Measurements from ENCODE around the gene DNAJC18.
"Not testable (repeated sequence)": the region's sequence is repeated elsewhere in the genome, so short reads cannot be mapped to it uniquely, and the experiment has no call there.

DNAJC18 gene

DNA sequence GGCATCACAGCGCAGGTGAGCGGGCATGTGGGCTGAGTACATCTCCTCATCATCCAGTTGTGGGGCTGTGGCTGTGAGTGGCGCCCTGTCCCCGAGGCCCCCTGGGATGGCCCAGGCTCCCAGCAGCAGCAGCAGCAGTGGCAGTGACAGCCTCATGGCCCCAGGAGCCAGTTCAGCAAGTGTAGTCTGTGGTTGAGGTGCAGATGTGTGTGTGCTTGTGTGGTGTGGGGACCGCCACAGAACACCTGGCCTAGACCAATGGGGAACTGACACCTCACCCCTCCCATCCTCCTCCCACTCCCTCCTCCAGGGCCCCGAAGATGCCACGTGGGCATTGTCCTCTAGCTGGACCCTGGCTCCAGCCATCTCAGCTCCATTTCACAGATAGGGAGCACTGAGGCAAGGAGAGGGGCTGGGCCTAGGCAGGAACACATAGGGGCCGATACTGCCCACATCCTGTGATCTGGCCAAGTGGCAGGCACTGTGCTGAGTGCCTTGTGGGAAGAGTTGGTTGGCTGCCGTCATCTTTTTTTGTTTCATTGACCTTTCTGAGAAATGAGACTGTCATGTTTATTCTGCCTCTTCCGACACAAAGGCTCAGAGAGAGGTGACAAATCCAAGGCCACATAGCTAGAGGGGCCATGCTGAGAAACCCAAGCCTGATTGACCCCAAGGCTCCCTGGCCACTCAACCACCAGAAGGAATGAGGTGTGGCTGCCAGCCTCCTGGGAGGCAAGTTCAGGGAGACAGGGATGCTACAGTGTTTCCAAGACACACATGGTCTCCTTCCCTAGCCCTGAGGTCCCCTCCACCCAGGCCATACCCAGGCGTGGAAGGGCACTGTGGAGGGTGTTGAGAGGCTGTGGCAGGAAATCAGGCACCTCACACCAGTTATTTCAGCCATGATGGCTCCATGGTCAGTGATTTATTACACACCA lies 49.4 kb downstream of the DNAJC18 start, which contains the start of gene MZB1:
Gene MZB1 (minus strand): TSS at position 213 of the 938 bp plus-strand sequence. CDS start 57 bp downstream, at position 156.
- no peak within 1 kb of the TSS for H3K4me3 ChIP-seq (ENCODE audit: low read length)
- DNase-seq (ENCODE audit: low read depth) = no peak
- TF ChIP-seq CTCF (conservative IDR thresholded peaks at IDR 0.05; ENCODE audit: low read length) = no peak

GRCh38 chr5:139388198-139388821 lies 51.0 kb downstream of the DNAJC18 start:
- peak overlapping the region; percentile 13; the same call in 1 of the 2 replicates for H3K4me3 ChIP-seq (ENCODE audit: low read length)
- TF ChIP-seq CTCF (conservative IDR thresholded peaks at IDR 0.05; ENCODE audit: low read length) = no peak
- peak; percentile 50 for DNase-seq (ENCODE audit: low read depth)

DNA sequence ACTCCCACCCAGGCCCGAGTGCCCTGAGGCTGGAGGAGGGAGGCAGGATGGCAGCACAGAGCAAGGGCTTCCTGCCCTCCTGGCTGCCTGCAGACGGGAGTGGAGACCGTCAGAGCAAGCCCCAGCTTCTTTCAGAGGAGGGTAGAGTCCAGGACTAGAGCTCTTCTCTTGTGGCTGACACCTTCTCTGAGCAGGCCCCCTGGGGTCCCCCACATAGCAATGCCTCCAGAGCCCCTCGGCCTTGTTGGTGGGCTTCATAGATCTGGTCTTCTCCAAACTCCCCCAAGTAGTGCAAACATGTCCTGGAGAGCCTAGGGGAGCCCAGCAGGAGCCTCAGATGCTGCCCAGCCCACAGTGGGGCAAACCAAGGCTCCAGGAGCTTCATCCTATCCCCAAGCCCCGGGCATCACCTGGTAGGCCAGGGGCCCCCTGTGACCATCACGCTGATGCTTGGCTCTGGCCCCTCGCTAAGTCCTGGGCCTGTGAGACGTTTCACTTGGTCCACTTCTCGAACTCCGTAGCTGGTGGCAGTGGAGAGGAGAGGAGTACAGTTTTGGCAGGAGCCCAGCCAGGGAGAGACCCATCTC lies 51.6 kb downstream of the DNAJC18 start:
- no peak overlapping the region for H3K4me3 ChIP-seq (ENCODE audit: low read length)
- no peak for DNase-seq (ENCODE audit: low read depth)
- TF ChIP-seq CTCF (conservative IDR thresholded peaks at IDR 0.05; ENCODE audit: low read length) = no peak

- not testable (repeated sequence) for DNase-seq (ENCODE audit: low read depth)
Observed at GRCh38 chr5:139386956-139387355, 52.4 kb downstream of the DNAJC18 start.

GRCh38 chr5:139386050-139386438 lies 53.3 kb downstream of the DNAJC18 start:
- H3K4me3 ChIP-seq (ENCODE audit: low read length) = no peak overlapping the region
- DNase-seq (ENCODE audit: low read depth) = no peak

More at GRCh38 chr5:139386956-139387355, 52.4 kb downstream of the DNAJC18 start:
- H3K4me3 ChIP-seq (ENCODE audit: low read length) = not testable (repeated sequence)

GRCh38 chr5:139385061-139386049 lies 54.0 kb downstream of the DNAJC18 start:
- H3K4me3 ChIP-seq (ENCODE audit: low read length) = peak overlapping the region; percentile 54
- peak; percentile 18; the same call in 1 of the 2 replicates for TF ChIP-seq CTCF (conservative IDR thresholded peaks at IDR 0.05; ENCODE audit: low read length)
- DNase-seq (ENCODE audit: low read depth) = no peak

More at GRCh38 chr5:139386050-139386438, 53.3 kb downstream of the DNAJC18 start:
- TF ChIP-seq CTCF (conservative IDR thresholded peaks at IDR 0.05; ENCODE audit: low read length) = no peak

Measured in AG10803 (cell line).